Measurements from ENCODE around the gene HNRNPLL. TPM values are rescaled to one million over a fixed set of nuclear protein-coding genes. Genes with fewer than 3 reads are reported as not detected.

Gene HNRNPLL
- total and polyA plus RNA-seq, 4 donors: 7.7 to 18.3 (median 13.1) TPM

GRCh38 chr2:38528008-38528442 is 74.7 kb downstream of the HNRNPLL start:
- Histone ChIP-seq H3K4me3 (ENCODE audit: low read depth in 1 of 3, low read length in 3 of 3) (peak overlapping the region; percentile 23 to 51 (median 40)), H3K27me3 (ENCODE audit: control insufficient read depth in 4 of 4, insufficient read depth in 4 of 4, low read length in 3 of 4) (no peaks in the 10 kb centered on the region), H3K27ac (ENCODE audit: low read depth in 1 of 2, low read length in 2 of 2) (no peak overlapping the region), H3K36me3 (ENCODE audit: control insufficient read depth in 4 of 4, insufficient read depth in 3 of 4, low read depth in 1 of 4, low read length in 3 of 4) (no peaks in the 10 kb centered on the region), H3K9me3 (ENCODE audit: control insufficient read depth in 4 of 4, low read length in 3 of 4) (no peaks in the 10 kb centered on the region), H3K4me1 (ENCODE audit: control insufficient read depth in 4 of 4, insufficient read depth in 4 of 4, low read length in 3 of 4) (peaks cover 0 to 5% (median 0%) of the 10 kb centered on the region in 4 donors), H3K9ac (ENCODE audit: low read depth in 1 of 2, low read length in 2 of 2) (peak overlapping the region in 1 of 2 donors; percentile 53)
- no peak for DNase-seq (ENCODE audit: low spot score)
- WGBS: 9% methylated on average over 27 of the region's 27 CpGs
- TF ChIP-seq YY1 (IDR thresholded peaks at IDR 0.05): peak; percentile 56
- TF ChIP-seq FOXA1 (IDR thresholded peaks at IDR 0.05): no peak
- no peak for TF ChIP-seq RAD21 (IDR thresholded peaks at IDR 0.05)

- DNase-seq (ENCODE audit: low spot score): no peak
- Histone ChIP-seq H3K4me3 (ENCODE audit: low read depth in 1 of 3, low read length in 3 of 3) (peak overlapping the region in 1 of 3 donors; percentile 51), H3K27ac (ENCODE audit: low read depth in 1 of 2, low read length in 2 of 2) (no peak overlapping the region), H3K4me1 (ENCODE audit: control insufficient read depth in 4 of 4, insufficient read depth in 4 of 4, low read length in 3 of 4) (peaks cover 0 to 5% (median 0%) of the 10 kb centered on the region in 4 donors), H3K36me3 (ENCODE audit: control insufficient read depth in 4 of 4, insufficient read depth in 3 of 4, low read depth in 1 of 4, low read length in 3 of 4) (no peaks in the 10 kb centered on the region), H3K9me3 (ENCODE audit: control insufficient read depth in 4 of 4, low read length in 3 of 4) (no peaks in the 10 kb centered on the region), H3K27me3 (ENCODE audit: control insufficient read depth in 4 of 4, insufficient read depth in 4 of 4, low read length in 3 of 4) (no peaks in the 10 kb centered on the region), H3K9ac (ENCODE audit: low read depth in 1 of 2, low read length in 2 of 2) (peak overlapping the region in 1 of 2 donors; percentile 53)
- 93% methylated on average over 5 of the region's 5 CpGs for WGBS
- no peak for TF ChIP-seq ATF3 (IDR thresholded peaks at IDR 0.05)
- no peak for TF ChIP-seq FOXA1 (IDR thresholded peaks at IDR 0.05)
Observed at GRCh38 chr2:38527338-38528007, 75.3 kb downstream of the HNRNPLL start.

- Histone ChIP-seq H3K27ac (ENCODE audit: low read depth in 1 of 2, low read length in 2 of 2) (no peak overlapping the region), H3K27me3 (ENCODE audit: control insufficient read depth in 4 of 4, insufficient read depth in 4 of 4, low read length in 3 of 4) (no peaks in the 10 kb centered on the region), H3K36me3 (ENCODE audit: control insufficient read depth in 4 of 4, insufficient read depth in 3 of 4, low read depth in 1 of 4, low read length in 3 of 4) (no peaks in the 10 kb centered on the region), H3K4me3 (ENCODE audit: low read depth in 1 of 3, low read length in 3 of 3) (no peak overlapping the region), H3K9ac (ENCODE audit: low read depth in 1 of 2, low read length in 2 of 2) (no peak overlapping the region), H3K4me1 (ENCODE audit: control insufficient read depth in 4 of 4, insufficient read depth in 4 of 4, low read length in 3 of 4) (peaks cover 0 to 5% (median 0%) of the 10 kb centered on the region in 4 donors), H3K9me3 (ENCODE audit: control insufficient read depth in 4 of 4, low read length in 3 of 4) (no peaks in the 10 kb centered on the region)
- 44% methylated on average over 2 of the region's 2 CpGs for whole genome bisulfite sequencing
- DNase-seq (ENCODE audit: low spot score): no peak
- TF ChIP-seq MAX (IDR thresholded peaks at IDR 0.05) (peak; percentile 33), RXRA (IDR thresholded peaks at IDR 0.05) (peak in 1 of 2 donors; percentile 52), HNF4G (IDR thresholded peaks at IDR 0.05) (no peak), HNF4A (conservative IDR thresholded peaks at IDR 0.05) (peak in 1 of 2 donors; percentile 44)
Observed at GRCh38 chr2:38526195-38526594, 76.5 kb downstream of the HNRNPLL start.

- Histone ChIP-seq H3K36me3 (ENCODE audit: control insufficient read depth in 4 of 4, insufficient read depth in 3 of 4, low read depth in 1 of 4, low read length in 3 of 4) (no peaks in the 10 kb centered on the region), H3K27ac (ENCODE audit: low read depth in 1 of 2, low read length in 2 of 2) (no peak overlapping the region), H3K4me1 (ENCODE audit: control insufficient read depth in 4 of 4, insufficient read depth in 4 of 4, low read length in 3 of 4) (peaks cover 0 to 5% (median 0%) of the 10 kb centered on the region in 4 donors), H3K27me3 (ENCODE audit: control insufficient read depth in 4 of 4, insufficient read depth in 4 of 4, low read length in 3 of 4) (no peaks in the 10 kb centered on the region), H3K4me3 (ENCODE audit: low read depth in 1 of 3, low read length in 3 of 3) (no peak overlapping the region), H3K9me3 (ENCODE audit: control insufficient read depth in 4 of 4, low read length in 3 of 4) (no peaks in the 10 kb centered on the region), H3K9ac (ENCODE audit: low read depth in 1 of 2, low read length in 2 of 2) (no peak overlapping the region)
- 82% methylated on average over 3 of the region's 3 CpGs for WGBS
- TF ChIP-seq JUND (IDR thresholded peaks at IDR 0.05): no peak
- no peak for TF ChIP-seq ZBTB33 (IDR thresholded peaks at IDR 0.05)
- TF ChIP-seq HNF4G (IDR thresholded peaks at IDR 0.05): no peak
- no peak for TF ChIP-seq SP1 (IDR thresholded peaks at IDR 0.05)
- no peak for TF ChIP-seq TAF1 (conservative IDR thresholded peaks at IDR 0.05)
- no peak for TF ChIP-seq HNF4A (conservative IDR thresholded peaks at IDR 0.05)
- TF ChIP-seq EGR1 (IDR thresholded peaks at IDR 0.05; ENCODE audit: low read depth in 2 of 2): no peak
- no peak for TF ChIP-seq MAX (IDR thresholded peaks at IDR 0.05)
- TF ChIP-seq FOXA1 (IDR thresholded peaks at IDR 0.05): no peak
- TF ChIP-seq CTCF (IDR thresholded peaks at IDR 0.05; ENCODE audit: low read depth, low read length, missing input control): no peak
- no peak for TF ChIP-seq RXRA (IDR thresholded peaks at IDR 0.05)
- no peak for TF ChIP-seq NR2F2 (IDR thresholded peaks at IDR 0.05)
- no peak for TF ChIP-seq YY1 (IDR thresholded peaks at IDR 0.05)
- TF ChIP-seq ATF3 (IDR thresholded peaks at IDR 0.05): no peak
- no peak for TF ChIP-seq RAD21 (IDR thresholded peaks at IDR 0.05)
- no peak for DNase-seq (ENCODE audit: low spot score)
Observed at GRCh38 chr2:38524580-38524979, 78.1 kb downstream of the HNRNPLL start.

All from liver (tissue), 9 donors.